Bone marrow (tissue), 2 donors: Measurements from ENCODE around the gene APBB2.

Experiments used
- DNase-seq, 2 donors: peaks; one replicate each; lab custom pipeline; 2025; lab: John Stamatoyannopoulos, UW

Gene APBB2

GRCh38 chr4:41214136-41214824 is at the start of gene APBB2:
Gene APBB2, minus strand, starts transcription at chr4:41214542. Its CDS starts 181,288 bp downstream, at chr4:41033254.
- peak in 1 of 2 donors; percentile 21 for DNase-seq

- DNase-seq = no peak
Observed at GRCh38 chr4:41262198-41262597, 47.9 kb upstream of the APBB2 start.

- DNase-seq = no peak
Observed at GRCh38 chr4:41260116-41260733, 45.9 kb upstream of the APBB2 start.

GRCh38 chr4:41258783-41259182 is 44.4 kb upstream of the APBB2 start:
- no peak for DNase-seq

GRCh38 chr4:41257906-41258305 is 43.6 kb upstream of the APBB2 start:
- DNase-seq = no peak

- DNase-seq = no peak
Observed at GRCh38 chr4:41257257-41257901, 43.0 kb upstream of the APBB2 start.

- DNase-seq = no peak
Observed at GRCh38 chr4:41256740-41257256, 42.5 kb upstream of the APBB2 start, which contains the start of gene UCHL1. Gene UCHL1, plus strand, starts transcription at chr4:41256928. Its CDS starts 49 bp downstream, at chr4:41256977.

GRCh38 chr4:41256131-41256739 is 41.9 kb upstream of the APBB2 start:
- DNase-seq = no peak

GRCh38 chr4:41245983-41246382 is 31.6 kb upstream of the APBB2 start:
- no peak for DNase-seq

- no peak for DNase-seq
Observed at GRCh38 chr4:41241919-41242318, 27.6 kb upstream of the APBB2 start.

- no peak for DNase-seq
Observed at GRCh38 chr4:41236508-41236907, 22.2 kb upstream of the APBB2 start.

- no peak for DNase-seq
Observed at GRCh38 chr4:41236032-41236431, 21.7 kb upstream of the APBB2 start.

GRCh38 chr4:41232856-41233255 is 18.5 kb upstream of the APBB2 start:
- no peak for DNase-seq

- DNase-seq = no peak
Observed at GRCh38 chr4:41232406-41232805, 18.1 kb upstream of the APBB2 start.

GRCh38 chr4:41227902-41228301 is 13.6 kb upstream of the APBB2 start:
- no peak for DNase-seq

- DNase-seq = no peak
Observed at GRCh38 chr4:41221850-41222645, 7.7 kb upstream of the APBB2 start.

GRCh38 chr4:41219421-41219950 is 5.1 kb upstream of the APBB2 start:
- no peak for DNase-seq

- DNase-seq = no peak
Observed at GRCh38 chr4:41218703-41219102, 4.4 kb upstream of the APBB2 start.

GRCh38 chr4:41217374-41217773 is 3.0 kb upstream of the APBB2 start:
- no peak for DNase-seq

- DNase-seq = no peak
Observed at GRCh38 chr4:41217020-41217333, 2.6 kb upstream of the APBB2 start.

- DNase-seq = no peak
Observed at GRCh38 chr4:41216294-41217019, 2.1 kb upstream of the APBB2 start.
